Lung (tissue), 12 donors: ENCODE data around the gene SMYD2. TPM values are rescaled to one million over a fixed set of nuclear protein-coding genes. Genes with fewer than 3 reads are reported as not detected.

Experiments used
- ATAC-seq: fragments of 200-7000 bp; cut with Tn5 transposase; one replicate; pipeline ENCODE4 v1.9.1; 2020; ENCODE audit warnings: moderate number of reproducible peaks; ENCODE audit not compliant: insufficient read depth, low FRiP score
- DNase-seq, 3 donors: peaks; one replicate each; pipeline ENCODE4 v3.0.0-alpha.2; 2013 to 2017
- H3K27ac ChIP-seq, 2 donors: one replicate each; pipeline ENCODE4 v1.5.1; 2013; ENCODE audit warnings: mild to moderate bottlenecking in 2 of 2, moderate library complexity in 2 of 2, control low read depth in 1 of 2, inconsistent platforms in 1 of 2, low read depth in 1 of 2, low read length in 1 of 2
- H3K27me3 ChIP-seq, 3 donors: one replicate each; pipeline ENCODE4 v1.5.1; 2013; ENCODE audit warnings: low read length in 2 of 3; ENCODE audit not compliant: control insufficient read depth in 3 of 3, insufficient read depth in 3 of 3
- H3K36me3 ChIP-seq, 4 donors: one replicate each; pipeline ENCODE4 v1.5.1; 2013; ENCODE audit warnings: low read length in 4 of 4, mild to moderate bottlenecking in 1 of 4, moderate library complexity in 1 of 4; ENCODE audit not compliant: control insufficient read depth in 4 of 4, insufficient read depth in 4 of 4
- H3K4me1 ChIP-seq, 5 donors: one replicate each; pipeline ENCODE4 v1.5.1; 2013; ENCODE audit warnings: low read length in 5 of 5, mild to moderate bottlenecking in 2 of 5, moderate library complexity in 1 of 5; ENCODE audit not compliant: control insufficient read depth in 5 of 5, insufficient read depth in 5 of 5
- H3K4me3 ChIP-seq: one replicate; pipeline ENCODE4 v1.5.1; 2013; ENCODE audit warnings: mild to moderate bottlenecking, control low read depth, moderate library complexity
- H3K9ac ChIP-seq, 2 donors: one replicate each; pipeline ENCODE4 v1.5.1; 2013; ENCODE audit warnings: low read length in 2 of 2, control low read depth in 1 of 2; ENCODE audit not compliant: insufficient read depth in 1 of 2
- H3K9me3 ChIP-seq, 4 donors: one replicate each; pipeline ENCODE4 v1.5.1; 2013; ENCODE audit warnings: low read length in 3 of 4, mild to moderate bottlenecking in 1 of 4, moderate library complexity in 1 of 4; ENCODE audit not compliant: control insufficient read depth in 4 of 4, insufficient read depth in 3 of 4
- WGBS, 2 donors: extraction: QIAGEN DNeasy Blood & Tissue Kit; methylation state at CpG; one replicate each; pipeline ENCODE4 v1.1.7; 2013; 5-methylcytosine and 5-hydroxymethylcytosine counted together
- polyA plus RNA-seq, 2 donors: library from polyadenylated mRNA; stranded (reverse); fragments of 200-250 nt; gene quantifications; one replicate each; pipeline ENCODE4 v1.2.1, GENCODE V29; 2013
- total RNA-seq, 2 donors: library from RNA; depleted of rRNA in 1 of 2; stranded (reverse); fragments of >200 nt in 1 of 2; gene quantifications; one replicate each; pipeline ENCODE4 v1.2.1, GENCODE V29; 2014 to 2021
- TF ChIP-seq, protein P1 (sequence below): IDR thresholded peaks from 2 replicates; pipeline ENCODE4 v1.5.1; 2012; ENCODE audit warnings: mild to moderate bottlenecking; ENCODE audit errors: control extremely low read depth, extremely low read depth
- donor health status: control.
- donor health status: control.
- donor health status: Bipolar disorder and iron deficiency.
- donor health status: healthy.
- donor health status: DM: yes; HTN: yes; CAD: no.

The SMYD2 gene
- total and polyA plus RNA-seq, 4 donors, result 20.6 to 48.6 (median 28.2) TPM

DNA sequence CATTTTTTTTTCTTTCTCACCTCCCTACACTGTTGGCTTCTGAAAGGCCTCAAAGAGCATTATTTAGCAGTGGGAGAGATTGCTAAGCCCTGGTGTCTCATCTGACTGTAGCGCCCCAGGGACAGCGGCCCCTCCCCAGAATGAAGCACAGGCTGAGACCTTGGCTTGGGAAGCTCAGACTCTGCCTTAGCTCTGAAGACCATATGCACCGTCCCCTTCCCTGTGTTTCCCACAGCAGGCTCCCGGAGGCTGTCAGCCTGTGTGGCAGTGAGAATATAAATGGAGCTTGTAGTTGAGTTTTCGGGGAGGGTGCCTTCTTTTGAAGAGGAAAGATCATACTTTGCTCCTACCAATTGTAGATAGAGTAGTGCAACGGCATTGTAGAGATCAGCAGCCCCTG is 25.3 kb downstream of the SMYD2 start:
- Histone ChIP-seq H3K9ac (no peak overlapping the region), H3K27ac (no peak overlapping the region)
- DNase-seq, result no peak

DNA sequence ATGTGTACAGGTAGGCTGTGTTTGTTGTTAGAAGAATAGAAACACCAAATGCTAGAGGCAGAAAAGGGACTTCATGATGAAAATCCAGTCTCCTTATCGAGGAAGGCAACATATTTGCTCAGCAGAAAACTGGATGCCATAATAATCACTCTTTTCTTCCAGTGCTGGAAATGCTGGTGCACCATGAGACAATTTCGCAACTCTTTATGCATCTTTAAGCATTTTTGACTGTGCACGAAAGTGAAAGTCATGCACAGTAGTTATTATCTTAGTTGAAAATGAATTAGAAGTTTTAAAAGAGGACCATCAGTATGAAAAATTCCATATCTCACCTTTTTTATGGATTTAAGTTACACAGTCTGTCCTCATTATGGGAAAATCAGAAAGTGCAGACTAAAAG is 29.1 kb downstream of the SMYD2 start:
- Histone ChIP-seq H3K9me3 (no peaks in the 10 kb centered on the region), H3K27ac (no peak overlapping the region), H3K4me1 (peaks cover 0 to 4% (median 0%) of the 10 kb centered on the region in 5 donors), H3K27me3 (no peaks in the 10 kb centered on the region), H3K4me3 (no peak overlapping the region), H3K9ac (no peak overlapping the region), H3K36me3 (peaks cover 0 to 2% (median 1%) of the 10 kb centered on the region in 4 donors)
- 53 to 59% methylated on average over 3 of the region's 3 CpGs for WGBS, 2 donors
- TF ChIP-seq, protein P1, sequence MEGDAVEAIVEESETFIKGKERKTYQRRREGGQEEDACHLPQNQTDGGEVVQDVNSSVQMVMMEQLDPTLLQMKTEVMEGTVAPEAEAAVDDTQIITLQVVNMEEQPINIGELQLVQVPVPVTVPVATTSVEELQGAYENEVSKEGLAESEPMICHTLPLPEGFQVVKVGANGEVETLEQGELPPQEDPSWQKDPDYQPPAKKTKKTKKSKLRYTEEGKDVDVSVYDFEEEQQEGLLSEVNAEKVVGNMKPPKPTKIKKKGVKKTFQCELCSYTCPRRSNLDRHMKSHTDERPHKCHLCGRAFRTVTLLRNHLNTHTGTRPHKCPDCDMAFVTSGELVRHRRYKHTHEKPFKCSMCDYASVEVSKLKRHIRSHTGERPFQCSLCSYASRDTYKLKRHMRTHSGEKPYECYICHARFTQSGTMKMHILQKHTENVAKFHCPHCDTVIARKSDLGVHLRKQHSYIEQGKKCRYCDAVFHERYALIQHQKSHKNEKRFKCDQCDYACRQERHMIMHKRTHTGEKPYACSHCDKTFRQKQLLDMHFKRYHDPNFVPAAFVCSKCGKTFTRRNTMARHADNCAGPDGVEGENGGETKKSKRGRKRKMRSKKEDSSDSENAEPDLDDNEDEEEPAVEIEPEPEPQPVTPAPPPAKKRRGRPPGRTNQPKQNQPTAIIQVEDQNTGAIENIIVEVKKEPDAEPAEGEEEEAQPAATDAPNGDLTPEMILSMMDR, result no peak
- DNase-seq, result peak in 2 of 3 donors; percentile 49 to 71
- no peak for ATAC-seq

More for the DNA sequence above, 25.3 kb downstream of the SMYD2 start:
- no peak overlapping the region for H3K4me3 ChIP-seq
- peaks cover 0 to 19% (median 11%) of the 10 kb centered on the region in 5 donors for H3K4me1 ChIP-seq
- no peak for ATAC-seq
- TF ChIP-seq, protein P1, result no peak
- H3K36me3 ChIP-seq, result peaks cover 0 to 2% (median 0%) of the 10 kb centered on the region in 4 donors
- no peaks in the 10 kb centered on the region for H3K27me3 ChIP-seq
- no peaks in the 10 kb centered on the region for H3K9me3 ChIP-seq
- WGBS, 2 donors, result 96 to 98% methylated on average over 6 of the region's 6 CpGs

DNA sequence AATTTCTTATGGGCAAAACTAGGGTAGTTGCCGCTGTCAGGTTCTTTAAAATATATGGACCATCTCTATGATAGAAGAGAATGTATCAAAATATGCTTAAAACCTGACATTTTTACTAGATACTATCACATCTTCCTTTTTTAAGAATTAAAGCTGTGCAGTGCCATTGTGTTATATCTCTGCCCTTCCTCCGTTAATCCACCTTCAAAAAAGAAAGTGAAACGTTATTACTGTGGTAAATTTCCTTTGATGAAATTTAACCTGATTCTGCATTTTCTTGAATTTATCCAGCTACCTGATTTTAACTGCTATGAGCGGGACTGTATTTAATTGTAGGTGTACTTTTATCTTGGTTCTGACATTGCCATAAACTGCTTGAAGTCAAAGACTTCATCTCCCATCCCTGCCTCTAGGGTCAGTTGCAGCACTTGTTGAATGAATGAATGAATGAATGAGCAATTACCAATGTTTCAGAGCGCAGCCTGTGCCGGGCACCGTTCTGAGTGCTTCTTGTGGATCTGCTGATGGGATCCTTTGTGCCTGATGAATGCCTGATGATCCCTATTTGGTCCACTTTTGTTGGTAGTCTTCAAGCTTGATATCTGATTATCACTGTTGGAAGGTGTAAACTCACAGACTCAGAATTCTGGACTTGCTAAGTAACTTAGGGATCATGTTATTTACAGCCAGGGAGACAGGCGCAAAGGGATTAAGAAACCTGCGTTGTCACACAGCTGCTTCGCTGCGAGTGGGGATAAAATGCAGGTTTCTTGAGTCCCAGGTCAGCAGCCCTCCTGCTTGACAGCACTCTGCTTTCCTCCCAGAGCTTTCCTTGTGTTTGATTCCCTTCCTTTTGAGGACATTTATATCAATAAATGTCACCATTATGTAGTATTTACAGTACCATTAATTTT is 30.1 kb downstream of the SMYD2 start:
- WGBS, 2 donors, result 77 to 78% methylated on average over 11 of the region's 11 CpGs
- H3K4me1 ChIP-seq, result peaks cover 0 to 10% (median 0%) of the 10 kb centered on the region in 5 donors
- TF ChIP-seq, protein P1, result no peak
- no peak overlapping the region for H3K27ac ChIP-seq
- H3K4me3 ChIP-seq, result no peak overlapping the region
- H3K27me3 ChIP-seq, result no peaks in the 10 kb centered on the region
- no peaks in the 10 kb centered on the region for H3K9me3 ChIP-seq
- ATAC-seq, result no peak
- DNase-seq, result no peak
- H3K9ac ChIP-seq, result no peak overlapping the region
- H3K36me3 ChIP-seq, result peaks cover 0 to 5% (median 1%) of the 10 kb centered on the region in 4 donors
